Bronchial epithelial cell (primary cell): ENCODE data around the gene CD248. TPM values are rescaled to one million over a fixed set of nuclear protein-coding genes. Genes with fewer than 3 reads are reported as not detected.

ENCODE experiments used
- DNase-seq: peaks from one replicate; pipeline ENCODE4 v3.0.0-alpha.2; 2010; ENCODE audit warnings: low read depth
- FAIRE-seq: peaks from 2 replicates; lab custom pipeline; 2011; peaks lifted over from hg19 to GRCh38; lab: Jason Lieb, UNC
- H3K27me3 ChIP-seq: 2 replicates; pipeline ENCODE4 v1.5.1; 2011; ENCODE audit warnings: low read length; ENCODE audit not compliant: control insufficient read depth, insufficient read depth
- H3K36me3 ChIP-seq: 2 replicates; pipeline ENCODE4 v1.5.1; 2011; ENCODE audit warnings: low read length; ENCODE audit not compliant: control insufficient read depth, insufficient read depth
- H3K4me3 ChIP-seq: 2 replicates; pipeline ENCODE4 v1.5.1; 2011; ENCODE audit warnings: mild to moderate bottlenecking, low read depth, low read length, control low read depth
- total RNA-seq: library from RNA; depleted of rRNA; stranded (reverse); fragments of >200 nt; gene quantifications from 2 replicates; pipeline ENCODE4 v1.2.1, GENCODE V29; 2014
- TF ChIP-seq, protein P1 (sequence below): IDR thresholded peaks from 2 replicates; pipeline ENCODE4 v1.5.1; 2011; ENCODE audit warnings: mild to moderate bottlenecking, moderate library complexity, low read length, control low read depth, inconsistent platforms; ENCODE audit not compliant: insufficient read depth, severe bottlenecking

CD248 gene
- total RNA-seq, 1 donor from 2014 or later, result under 0.01 TPM

- TF ChIP-seq, protein P1, sequence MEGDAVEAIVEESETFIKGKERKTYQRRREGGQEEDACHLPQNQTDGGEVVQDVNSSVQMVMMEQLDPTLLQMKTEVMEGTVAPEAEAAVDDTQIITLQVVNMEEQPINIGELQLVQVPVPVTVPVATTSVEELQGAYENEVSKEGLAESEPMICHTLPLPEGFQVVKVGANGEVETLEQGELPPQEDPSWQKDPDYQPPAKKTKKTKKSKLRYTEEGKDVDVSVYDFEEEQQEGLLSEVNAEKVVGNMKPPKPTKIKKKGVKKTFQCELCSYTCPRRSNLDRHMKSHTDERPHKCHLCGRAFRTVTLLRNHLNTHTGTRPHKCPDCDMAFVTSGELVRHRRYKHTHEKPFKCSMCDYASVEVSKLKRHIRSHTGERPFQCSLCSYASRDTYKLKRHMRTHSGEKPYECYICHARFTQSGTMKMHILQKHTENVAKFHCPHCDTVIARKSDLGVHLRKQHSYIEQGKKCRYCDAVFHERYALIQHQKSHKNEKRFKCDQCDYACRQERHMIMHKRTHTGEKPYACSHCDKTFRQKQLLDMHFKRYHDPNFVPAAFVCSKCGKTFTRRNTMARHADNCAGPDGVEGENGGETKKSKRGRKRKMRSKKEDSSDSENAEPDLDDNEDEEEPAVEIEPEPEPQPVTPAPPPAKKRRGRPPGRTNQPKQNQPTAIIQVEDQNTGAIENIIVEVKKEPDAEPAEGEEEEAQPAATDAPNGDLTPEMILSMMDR, result no peak
- DNase-seq (no peak), FAIRE-seq (no peak)
These were observed 6.5 kb downstream of the CD248 start for GRCh38 chr11:66310324-66310723.

DNA sequence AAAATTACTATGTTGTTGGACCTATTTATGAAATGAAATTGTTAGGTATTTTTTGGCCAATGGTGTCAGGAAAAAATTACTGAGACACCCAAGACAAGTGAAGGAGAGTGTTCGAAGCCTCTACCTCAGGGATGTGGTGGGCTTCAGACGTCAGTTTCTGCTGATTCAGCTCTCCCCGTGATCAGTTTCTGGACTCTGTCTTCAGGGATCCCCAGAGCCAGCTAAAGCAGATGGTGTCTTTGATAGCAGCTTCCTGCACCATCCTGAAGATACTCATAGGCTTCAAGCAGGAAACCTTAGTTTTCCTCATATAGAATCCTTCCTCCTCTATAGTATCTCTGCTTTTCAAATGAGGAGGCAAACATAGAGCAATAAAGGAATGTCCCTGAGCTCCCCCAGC lies 7.4 kb downstream of the CD248 start:
- FAIRE-seq (no peak), DNase-seq (no peak)
- TF ChIP-seq, protein P1, result no peak

More at GRCh38 chr11:66310324-66310723, 6.5 kb downstream of the CD248 start:
- Histone ChIP-seq H3K4me3 (no peak overlapping the region), H3K27me3 (no peaks in the 10 kb centered on the region), H3K36me3 (no peaks in the 10 kb centered on the region)

GRCh38 chr11:66302656-66303055 lies 14.2 kb downstream of the CD248 start:
- H3K4me3 ChIP-seq, result no peak overlapping the region
- no peak for FAIRE-seq
- no peaks in the 10 kb centered on the region for H3K36me3 ChIP-seq
- TF ChIP-seq, protein P1, result no peak
- DNase-seq, result no peak
- no peaks in the 10 kb centered on the region for H3K27me3 ChIP-seq

More for the DNA sequence above, 7.4 kb downstream of the CD248 start:
- Histone ChIP-seq H3K36me3 (no peaks in the 10 kb centered on the region), H3K27me3 (no peaks in the 10 kb centered on the region), H3K4me3 (no peak overlapping the region)

- DNase-seq (no peak), FAIRE-seq (peak; percentile 81)
- TF ChIP-seq, protein P1, result no peak
- Histone ChIP-seq H3K4me3 (no peak overlapping the region), H3K36me3 (no peaks in the 10 kb centered on the region), H3K27me3 (no peaks in the 10 kb centered on the region)
These were observed 17.7 kb downstream of the CD248 start for GRCh38 chr11:66299186-66299585.

DNA sequence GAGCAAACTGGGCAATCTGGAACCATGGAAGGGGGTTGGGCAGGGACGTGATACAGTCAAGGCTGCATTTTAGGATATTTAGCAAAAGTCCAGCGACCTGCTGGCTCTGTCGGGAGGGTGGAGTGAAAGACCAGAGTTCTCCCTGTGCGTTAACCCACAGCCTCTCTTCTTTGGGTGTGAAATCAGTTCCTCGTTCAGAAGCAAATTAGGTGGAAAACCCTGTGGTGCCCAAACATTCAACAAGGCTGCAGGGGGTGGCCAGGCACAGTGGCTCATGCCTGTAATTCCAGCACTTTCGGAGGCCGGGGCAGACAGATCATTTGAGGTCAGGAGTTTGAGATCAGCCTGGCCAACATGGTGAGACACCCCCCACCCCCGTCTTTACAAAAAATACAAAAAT lies 19.2 kb downstream of the CD248 start:
- Histone ChIP-seq H3K4me3 (no peak overlapping the region), H3K36me3 (no peaks in the 10 kb centered on the region), H3K27me3 (peaks cover 4% of the 10 kb centered on the region)
- FAIRE-seq, result no peak
- TF ChIP-seq, protein P1, result no peak
- DNase-seq, result no peak
